Omental fat pad (tissue), 4 donors: ENCODE data around the gene LMX1B. TPM values are rescaled to one million over a fixed set of nuclear protein-coding genes. Genes with fewer than 3 reads are reported as not detected.

Source experiments
- ATAC-seq: fragments of 150-250 bp; one replicate; pipeline ENCODE4 v1.9.1; 2016; ENCODE audit warnings: mild to moderate bottlenecking, moderate library complexity; ENCODE audit not compliant: low FRiP score
- DNase-seq: peaks from one replicate; pipeline ENCODE4 v3.0.0-alpha.2; 2019; ENCODE audit warnings: low spot score
- total RNA-seq, 4 donors: library from RNA; depleted of rRNA; stranded (reverse); fragments of >200 nt; gene quantifications; one replicate each; pipeline ENCODE4 v1.1.0, GENCODE V29; 2016
- TF ChIP-seq, protein P1 (sequence below), 3 donors: fragments of 450-650 bp; IDR thresholded peaks; one replicate each; pipeline ENCODE4 v1.5.1; 2016 to 2017; ENCODE audit warnings: antibody characterized with exemption in 3 of 3, mild to moderate bottlenecking in 3 of 3, moderate library complexity in 2 of 3

The LMX1B gene
- total RNA-seq, 4 donors from 2014 or later, result 0.09 to 1.1 (median 0.31) TPM; not detected in 1

DNA sequence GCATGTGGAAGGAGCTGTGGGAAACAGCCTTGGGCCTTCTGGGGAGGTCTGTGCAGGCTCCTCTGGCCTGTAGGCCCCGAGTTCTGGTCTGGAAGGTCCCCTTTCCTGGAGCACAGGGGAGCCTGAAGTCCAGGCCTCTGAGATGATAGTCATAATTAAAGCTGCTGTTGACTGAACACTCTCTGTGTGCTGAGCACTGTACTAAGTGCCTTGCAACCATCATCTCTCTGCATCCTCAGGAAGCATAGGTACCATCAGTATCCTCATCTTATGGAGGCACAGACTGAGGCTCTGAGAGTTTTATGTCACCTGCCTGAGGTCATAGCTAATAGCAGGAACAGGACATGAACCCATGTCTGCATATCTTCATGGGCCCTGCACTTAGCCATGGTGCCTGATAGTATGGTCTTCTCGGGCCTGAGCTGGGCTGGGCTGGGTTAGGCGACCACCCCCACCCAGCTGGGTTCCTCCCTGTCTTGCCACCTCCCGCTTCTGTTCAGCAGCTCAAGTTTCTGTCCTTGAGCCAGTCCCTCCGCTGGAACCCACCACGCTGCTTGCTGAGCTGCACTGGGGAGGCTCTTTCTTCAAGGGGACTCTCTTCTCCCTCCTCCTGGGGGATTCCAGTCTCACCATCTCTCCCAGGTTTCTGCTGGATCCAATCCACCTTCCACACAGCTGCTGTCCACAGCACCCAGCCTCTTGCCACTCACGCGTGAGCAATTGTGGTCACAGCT lies 27.6 kb downstream of the LMX1B start:
- ATAC-seq (no peak), DNase-seq (no peak)
- TF ChIP-seq, protein P1, sequence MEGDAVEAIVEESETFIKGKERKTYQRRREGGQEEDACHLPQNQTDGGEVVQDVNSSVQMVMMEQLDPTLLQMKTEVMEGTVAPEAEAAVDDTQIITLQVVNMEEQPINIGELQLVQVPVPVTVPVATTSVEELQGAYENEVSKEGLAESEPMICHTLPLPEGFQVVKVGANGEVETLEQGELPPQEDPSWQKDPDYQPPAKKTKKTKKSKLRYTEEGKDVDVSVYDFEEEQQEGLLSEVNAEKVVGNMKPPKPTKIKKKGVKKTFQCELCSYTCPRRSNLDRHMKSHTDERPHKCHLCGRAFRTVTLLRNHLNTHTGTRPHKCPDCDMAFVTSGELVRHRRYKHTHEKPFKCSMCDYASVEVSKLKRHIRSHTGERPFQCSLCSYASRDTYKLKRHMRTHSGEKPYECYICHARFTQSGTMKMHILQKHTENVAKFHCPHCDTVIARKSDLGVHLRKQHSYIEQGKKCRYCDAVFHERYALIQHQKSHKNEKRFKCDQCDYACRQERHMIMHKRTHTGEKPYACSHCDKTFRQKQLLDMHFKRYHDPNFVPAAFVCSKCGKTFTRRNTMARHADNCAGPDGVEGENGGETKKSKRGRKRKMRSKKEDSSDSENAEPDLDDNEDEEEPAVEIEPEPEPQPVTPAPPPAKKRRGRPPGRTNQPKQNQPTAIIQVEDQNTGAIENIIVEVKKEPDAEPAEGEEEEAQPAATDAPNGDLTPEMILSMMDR (IDR thresholded peaks at IDR 0.05), result no peak

DNA sequence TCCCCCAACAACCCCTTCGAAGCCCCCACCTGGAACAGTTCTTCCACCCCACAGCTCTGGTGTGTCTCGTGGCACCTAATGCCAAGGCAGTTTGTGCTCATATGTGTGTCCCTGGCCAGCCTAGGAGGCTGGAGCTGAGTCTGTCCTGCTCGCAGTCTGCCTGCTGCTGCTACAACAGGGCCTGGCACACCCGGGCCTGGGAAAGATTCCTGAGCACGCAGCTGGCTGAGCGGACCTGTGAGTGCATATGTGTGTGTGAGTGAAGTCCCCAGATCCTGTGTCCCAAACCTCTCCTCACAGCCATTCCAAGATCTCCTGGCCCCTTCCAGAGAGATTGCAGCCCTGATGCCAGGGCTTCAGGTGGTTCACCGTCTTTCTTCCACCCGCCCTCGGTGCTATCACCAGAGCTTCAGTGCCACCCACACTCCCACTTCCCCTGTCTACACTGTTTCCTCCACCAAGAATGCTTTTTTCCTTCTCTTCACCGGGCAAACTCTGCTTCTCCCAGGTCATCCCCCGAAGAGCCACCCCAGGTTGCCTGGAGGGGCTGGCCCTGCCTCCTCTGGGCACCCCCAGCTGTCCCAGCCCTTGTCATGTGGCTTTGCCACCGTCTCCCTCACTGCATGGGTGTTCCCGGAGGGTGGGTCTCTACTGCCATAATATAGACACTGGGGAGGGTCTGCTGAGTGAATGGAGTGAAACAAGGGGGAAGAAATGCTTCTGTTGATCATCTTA lies 28.4 kb downstream of the LMX1B start:
- TF ChIP-seq, protein P1 (IDR thresholded peaks at IDR 0.05), result no peak
- no peak for ATAC-seq
- no peak for DNase-seq

DNA sequence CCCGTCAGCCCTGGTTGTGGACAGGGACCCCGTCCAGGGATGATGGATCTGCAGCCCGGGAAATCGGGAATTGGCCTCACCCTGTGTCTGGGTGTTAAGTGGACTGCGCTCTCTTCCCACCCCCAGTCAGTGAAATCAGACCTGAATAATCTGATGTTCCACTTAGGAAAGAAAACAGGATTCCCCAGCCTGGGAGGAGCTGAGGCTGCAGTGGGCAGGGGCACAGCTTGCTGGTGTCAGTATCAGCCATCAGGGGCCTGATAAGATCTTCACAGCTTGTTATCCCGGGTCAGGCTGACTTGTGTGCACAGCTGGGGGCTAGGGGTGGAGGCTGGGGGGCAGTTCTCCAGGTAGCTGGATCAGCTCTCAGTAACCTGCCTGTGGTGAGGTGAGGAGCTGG lies 29.1 kb downstream of the LMX1B start:
- no peak for DNase-seq
- TF ChIP-seq, protein P1 (IDR thresholded peaks at IDR 0.05), result no peak

DNA sequence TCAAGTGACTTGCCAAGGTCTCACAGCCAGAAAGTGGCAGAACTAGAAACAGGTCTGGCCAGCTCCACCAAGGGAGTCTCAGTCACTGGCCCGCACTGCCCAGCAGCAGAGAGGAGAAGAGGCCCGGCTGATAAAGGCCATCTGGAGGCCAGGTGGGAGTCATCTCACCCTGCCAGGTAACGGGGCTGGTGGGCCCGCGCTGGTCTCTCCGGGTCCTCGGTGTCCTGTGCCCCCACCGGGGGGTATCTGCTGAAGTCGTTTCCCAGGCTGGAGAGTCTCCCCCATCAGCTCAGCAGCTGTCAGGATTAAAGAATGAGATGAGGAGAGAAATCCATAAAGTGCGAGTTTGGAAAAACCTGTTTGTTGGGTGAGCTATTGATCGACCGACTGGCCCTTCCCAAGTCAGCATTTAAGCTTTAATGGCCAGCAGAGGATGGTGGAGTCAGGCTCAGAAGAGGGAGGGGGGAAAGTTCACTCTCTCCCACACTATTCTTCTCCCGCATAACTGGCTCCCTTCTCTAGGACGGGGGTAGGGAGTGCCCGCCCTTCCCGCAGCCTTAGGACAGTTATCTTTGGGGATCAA lies 30.3 kb downstream of the LMX1B start:
- TF ChIP-seq, protein P1 (IDR thresholded peaks at IDR 0.05), result no peak
- no peak for DNase-seq
- ATAC-seq, result no peak

More for the DNA sequence above, 29.1 kb downstream of the LMX1B start:
- ATAC-seq, result no peak

DNA sequence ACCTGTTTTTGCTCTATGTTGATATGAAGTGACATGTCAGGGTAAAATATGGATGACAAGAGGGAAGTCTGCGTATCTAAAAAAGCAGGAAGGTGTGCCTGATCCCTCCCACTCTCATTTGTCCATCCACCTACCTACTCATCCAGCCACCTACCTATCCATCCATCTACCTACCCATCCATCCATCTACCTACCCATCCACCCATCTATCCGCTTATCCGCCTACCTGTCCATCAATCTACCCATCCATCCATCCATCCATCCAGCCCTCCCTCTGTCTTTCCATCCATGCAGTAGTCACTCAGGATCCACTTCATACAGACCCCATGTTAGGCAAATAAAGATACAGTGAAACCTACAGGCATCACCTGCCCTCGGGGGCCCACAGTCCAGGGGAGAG lies 32.4 kb downstream of the LMX1B start:
- no peak for DNase-seq
- TF ChIP-seq, protein P1 (IDR thresholded peaks at IDR 0.05), result no peak
- ATAC-seq, result no peak

DNA sequence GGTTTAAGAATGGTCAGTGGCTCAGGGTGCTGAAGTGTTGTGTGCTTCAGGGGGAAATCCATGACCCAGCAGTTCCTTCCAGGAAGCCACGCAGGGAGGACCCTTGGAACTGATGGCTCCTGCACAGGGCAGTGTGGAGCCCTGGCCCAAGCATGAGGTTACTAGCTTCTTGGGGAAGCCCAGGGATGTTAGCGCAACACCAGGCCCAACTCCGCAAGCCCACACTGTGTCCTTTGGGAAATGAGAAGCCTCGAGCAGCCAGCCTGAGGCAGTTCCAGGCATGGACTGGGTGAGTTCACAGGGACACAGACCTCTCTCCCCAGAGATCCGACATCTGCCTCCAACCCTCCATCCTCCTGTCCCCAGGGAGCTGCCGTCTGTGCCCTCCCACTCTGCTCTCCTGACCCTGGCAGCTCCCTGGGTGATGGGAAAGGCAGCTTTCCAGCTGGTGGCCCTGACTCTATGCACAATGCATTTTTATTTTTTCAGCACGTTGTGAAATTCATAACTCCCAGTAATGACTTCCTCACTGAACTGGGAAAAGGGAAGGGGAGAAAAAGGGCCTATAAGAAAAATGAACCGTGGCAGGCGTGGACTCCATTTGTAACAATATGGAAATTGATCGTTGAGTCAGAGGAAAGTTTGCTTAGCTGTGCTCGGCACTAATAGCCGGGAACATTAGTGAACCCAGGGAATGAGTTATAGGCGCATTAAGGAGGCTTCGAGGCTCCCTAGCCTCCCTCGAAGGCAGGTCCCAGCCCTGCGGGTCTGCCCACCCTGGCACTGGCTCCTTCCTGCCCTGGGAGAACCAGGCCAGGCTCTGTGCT lies 34.1 kb downstream of the LMX1B start:
- DNase-seq, result no peak
- TF ChIP-seq, protein P1 (IDR thresholded peaks at IDR 0.05), result no peak
- no peak for ATAC-seq
